GM12873 (cell line): ENCODE results near the gene FOXK2.

Experiments used
- CTCF ChIP-seq: IDR thresholded peaks from 2 replicates; pipeline ENCODE4 v1.5.1; 2012; ENCODE audit warnings: low read depth, mild to moderate bottlenecking, moderate library complexity, low read length, control low read depth; ENCODE audit not compliant: insufficient read depth; ENCODE audit errors: missing control alignments

The FOXK2 gene

GRCh38 chr17:82583720-82584234 is 64.2 kb downstream of the FOXK2 start:
- no peak for TF ChIP-seq CTCF

DNA sequence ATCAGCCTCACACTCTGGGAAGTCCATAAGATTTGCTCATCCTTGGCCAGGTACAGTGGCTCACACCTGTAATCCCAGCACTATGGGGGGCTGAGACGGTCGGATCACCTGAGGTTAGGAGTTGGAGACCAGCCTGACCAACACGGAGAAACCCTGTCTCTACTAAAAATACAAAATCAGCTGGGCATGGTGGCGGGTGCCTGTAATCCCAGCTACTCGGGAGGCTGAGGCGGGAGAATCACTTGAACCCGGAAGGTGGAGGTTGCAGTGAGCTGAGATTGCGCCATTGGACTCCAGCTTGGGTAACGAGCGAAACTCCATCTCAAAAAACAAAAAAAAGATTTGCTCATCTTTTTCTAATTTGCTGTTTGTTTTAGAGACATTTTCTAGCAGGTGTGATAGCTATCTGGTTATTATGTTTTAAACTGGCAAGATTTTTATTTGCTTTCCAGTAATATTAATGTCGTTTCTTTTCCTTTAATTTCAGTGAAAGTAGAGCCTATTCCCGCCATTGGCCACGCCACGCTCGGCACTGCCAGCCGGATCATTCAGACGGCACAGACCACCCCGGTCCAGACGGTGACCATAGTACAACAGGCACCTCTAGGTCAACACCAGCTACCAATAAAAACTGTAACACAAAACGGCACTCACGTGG is 67.2 kb downstream of the FOXK2 start:
- TF ChIP-seq CTCF, result no peak

DNA sequence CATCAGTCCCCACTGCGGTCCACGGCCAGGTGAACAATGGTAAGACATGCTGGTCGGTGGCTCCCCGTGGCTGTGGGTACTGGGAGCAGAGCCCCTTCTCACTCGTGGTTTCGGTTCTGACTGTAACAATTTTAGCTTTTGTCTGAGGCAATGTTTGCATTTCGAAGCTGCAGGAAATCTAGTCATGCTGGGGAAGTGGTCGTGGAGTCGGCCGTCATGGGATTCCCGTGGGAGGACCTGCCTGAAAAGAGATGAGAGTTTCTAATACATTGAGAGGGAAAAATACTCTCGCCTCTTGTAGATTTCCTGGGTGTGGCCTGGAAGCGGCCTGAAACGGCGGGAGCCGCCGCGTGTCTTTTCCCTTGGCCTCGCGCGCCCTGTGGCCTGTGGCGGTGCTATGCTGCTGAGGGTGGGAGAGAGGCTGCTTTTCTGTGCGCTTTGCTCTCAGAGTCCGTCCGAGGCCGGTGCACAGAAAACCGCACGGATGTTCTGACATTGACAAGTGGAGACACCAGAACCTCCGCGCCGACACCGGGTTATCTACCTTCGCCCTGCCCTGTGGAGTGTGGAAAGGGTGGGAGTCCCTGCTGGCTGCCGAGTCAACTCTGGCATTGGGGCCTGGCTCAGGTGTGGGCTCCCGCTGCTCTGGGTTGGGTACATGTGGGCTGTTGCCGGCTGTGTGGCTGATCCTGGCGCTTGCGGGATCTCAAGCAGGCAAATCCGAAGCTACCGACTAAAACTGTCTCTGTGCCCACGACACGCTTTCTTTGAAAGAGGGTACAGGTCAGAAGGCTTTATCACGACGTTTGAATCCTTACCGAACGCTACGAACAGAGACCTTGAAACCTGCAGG is 67.9 kb downstream of the FOXK2 start:
- TF ChIP-seq CTCF, result no peak

DNA sequence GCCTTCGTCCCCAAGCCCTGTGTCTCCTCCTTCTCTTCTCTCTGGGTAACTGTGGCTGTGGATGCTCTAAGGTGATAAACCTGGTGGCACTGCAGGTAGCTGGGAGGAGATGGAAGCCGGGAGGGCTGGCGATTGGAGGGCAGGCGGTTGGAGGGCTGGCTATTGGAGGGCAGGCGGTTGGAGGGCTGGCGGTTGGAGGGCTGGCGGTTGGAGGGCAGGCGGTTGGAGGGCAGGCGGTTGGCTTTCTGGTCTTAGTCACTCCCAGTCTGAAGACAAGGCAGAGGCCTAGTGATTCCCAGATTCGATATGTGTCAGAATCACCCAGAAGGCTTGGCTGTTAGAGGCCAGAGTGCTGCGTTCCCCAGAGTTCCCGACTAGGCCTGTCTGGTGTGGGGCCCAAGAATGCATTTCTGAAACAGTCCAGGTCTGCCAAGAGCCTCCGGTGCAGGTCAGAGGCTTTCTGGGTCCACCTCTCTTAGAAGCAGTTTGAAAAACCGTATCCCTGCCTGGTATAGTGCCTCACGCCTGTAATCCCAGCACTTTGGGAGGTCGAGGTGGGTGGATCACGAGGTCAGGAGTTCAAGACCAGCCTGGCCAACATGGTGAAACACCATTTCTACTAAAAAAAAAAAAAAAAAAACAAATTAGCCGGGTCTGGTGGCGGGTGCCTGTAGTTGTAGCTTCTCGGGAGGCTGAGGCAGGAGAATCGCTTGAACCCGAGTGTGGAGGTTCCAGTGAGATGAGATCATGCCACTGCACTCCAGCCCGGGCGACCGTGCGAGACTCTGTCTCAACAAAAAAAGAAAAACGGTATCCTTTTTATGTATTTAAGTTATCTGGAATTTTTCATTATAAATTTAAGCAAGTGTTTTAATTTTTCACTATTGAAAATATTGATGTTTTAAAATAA is 69.0 kb downstream of the FOXK2 start:
- TF ChIP-seq CTCF, result no peak

GRCh38 chr17:82589851-82590180 is 70.3 kb downstream of the FOXK2 start:
- no peak for TF ChIP-seq CTCF

DNA sequence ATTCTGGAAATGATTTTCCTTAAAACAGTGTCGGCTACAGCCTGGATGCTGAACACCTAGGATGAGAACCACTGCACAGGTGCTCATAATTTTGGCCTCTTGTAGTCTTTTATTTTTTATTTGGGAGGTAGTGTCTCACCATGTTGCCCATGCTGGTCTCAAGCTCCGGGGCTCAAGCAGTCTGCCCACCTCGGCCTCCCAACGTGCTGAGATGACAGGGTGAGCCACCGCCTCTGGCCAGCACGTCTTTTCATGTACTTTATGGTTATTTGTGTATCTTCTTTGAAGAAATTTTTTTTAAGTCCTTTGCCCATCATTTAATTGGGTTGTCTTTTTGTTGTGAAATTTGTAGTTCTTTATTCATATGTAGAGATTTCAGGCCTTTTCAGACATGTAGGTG is 70.7 kb downstream of the FOXK2 start:
- no peak for TF ChIP-seq CTCF
